Neural progenitor cell (in vitro differentiated cells): ENCODE results near the gene MARK4. TPM values are rescaled to one million over a fixed set of nuclear protein-coding genes. Genes with fewer than 3 reads are reported as not detected.

Source experiments
- DNase-seq: peaks from one replicate; pipeline ENCODE4 v3.0.0-alpha.2; 2016; ENCODE audit warnings: low spot score
- H2AFZ ChIP-seq: fragments of 200-600 bp; sonication (generic); replicated peaks from 2 replicates; pipeline ENCODE4 v1.6.1; 2016; ENCODE audit warnings: antibody characterized with exemption
- H3F3A ChIP-seq: fragments of 200-600 bp; sonication (generic); 2 replicates; pipeline ENCODE4 v1.6.1; 2016; ENCODE audit warnings: antibody characterized with exemption, low read depth
- H3K27ac ChIP-seq: fragments of 200-600 bp; sonication (generic); 2 replicates; pipeline ENCODE4 v1.5.1; 2016; ENCODE audit warnings: mild to moderate bottlenecking
- H3K27me3 ChIP-seq: fragments of 200-600 bp; sonication (generic); 2 replicates; pipeline ENCODE4 v1.6.1; 2016; ENCODE audit warnings: mild to moderate bottlenecking, moderate library complexity
- H3K36me3 ChIP-seq: fragments of 200-600 bp; sonication (generic); 2 replicates; pipeline ENCODE4 v1.5.1; 2016
- H3K4me1 ChIP-seq: fragments of 200-600 bp; sonication (generic); 2 replicates; pipeline ENCODE4 v1.6.1; 2016; ENCODE audit warnings: mixed run types
- H3K4me2 ChIP-seq: fragments of 200-600 bp; sonication (generic); 2 replicates; pipeline ENCODE4 v1.6.1; 2016
- H3K4me3 ChIP-seq: fragments of 200-600 bp; sonication (generic); 2 replicates; pipeline ENCODE4 v1.5.1; 2016
- H3K79me2 ChIP-seq: fragments of 200-600 bp; sonication (generic); 2 replicates; pipeline ENCODE4 v1.6.1; 2016; ENCODE audit warnings: low read depth
- H3K9ac ChIP-seq: fragments of 200-600 bp; sonication (generic); 2 replicates; pipeline ENCODE4 v1.6.1; 2016
- H3K9me3 ChIP-seq: fragments of 200-600 bp; sonication (generic); 2 replicates; pipeline ENCODE4 v1.5.1; 2016; ENCODE audit warnings: low read depth
- H4K20me1 ChIP-seq: fragments of 200-600 bp; sonication (generic); 2 replicates; pipeline ENCODE4 v1.6.1; 2016; ENCODE audit warnings: low read depth
- H3K27ac Mint-ChIP-seq: 3 replicates; pipeline ENCODE4 v1.8.0; 2021; ENCODE audit warnings: mixed read lengths
- H3K27me3 Mint-ChIP-seq: 2 replicates; pipeline ENCODE4 v1.8.0; 2022; ENCODE audit warnings: low read depth, mild to moderate bottlenecking, inconsistent platforms, moderate library complexity, mixed read lengths; ENCODE audit not compliant: insufficient read depth
- H3K36me3 Mint-ChIP-seq: 3 replicates; pipeline ENCODE4 v1.8.0; 2021; ENCODE audit warnings: mixed read lengths
- H3K4me1 Mint-ChIP-seq: 3 replicates; pipeline ENCODE4 v1.8.0; 2021; ENCODE audit warnings: mixed read lengths
- H3K4me3 Mint-ChIP-seq: 3 replicates; pipeline ENCODE4 v1.8.0; 2021; ENCODE audit warnings: mild to moderate bottlenecking, moderate library complexity, mixed read lengths
- H3K9me3 Mint-ChIP-seq: 3 replicates; pipeline ENCODE4 v1.8.0; 2020; ENCODE audit warnings: mixed read lengths
- CTCF ChIP-seq: fragments of 200-600 bp; sonication (generic); IDR thresholded peaks from 2 replicates; pipeline ENCODE4 v1.5.1; 2017; ENCODE audit warnings: antibody characterized with exemption, mild to moderate bottlenecking
- EZH2 ChIP-seq: fragments of 200-600 bp; sonication (generic); IDR thresholded peaks from 2 replicates; pipeline ENCODE4 v1.6.1; 2017; ENCODE audit warnings: antibody characterized with exemption, mild to moderate bottlenecking, moderate library complexity
- EZH2phosphoT487 ChIP-seq: fragments of 200-600 bp; sonication (generic); IDR thresholded peaks from 2 replicates; pipeline ENCODE4 v1.6.1; 2017; ENCODE audit warnings: antibody characterized with exemption
- total RNA-seq: library from RNA; depleted of rRNA; stranded (reverse); fragments of >200 nt; gene quantifications from 2 replicates; pipeline ENCODE4 v1.2.3, GENCODE V29; 2015; ENCODE audit warnings: low replicate concordance

Gene MARK4
- total RNA-seq, 1 donor from 2014 or later = 22.8 TPM

DNA sequence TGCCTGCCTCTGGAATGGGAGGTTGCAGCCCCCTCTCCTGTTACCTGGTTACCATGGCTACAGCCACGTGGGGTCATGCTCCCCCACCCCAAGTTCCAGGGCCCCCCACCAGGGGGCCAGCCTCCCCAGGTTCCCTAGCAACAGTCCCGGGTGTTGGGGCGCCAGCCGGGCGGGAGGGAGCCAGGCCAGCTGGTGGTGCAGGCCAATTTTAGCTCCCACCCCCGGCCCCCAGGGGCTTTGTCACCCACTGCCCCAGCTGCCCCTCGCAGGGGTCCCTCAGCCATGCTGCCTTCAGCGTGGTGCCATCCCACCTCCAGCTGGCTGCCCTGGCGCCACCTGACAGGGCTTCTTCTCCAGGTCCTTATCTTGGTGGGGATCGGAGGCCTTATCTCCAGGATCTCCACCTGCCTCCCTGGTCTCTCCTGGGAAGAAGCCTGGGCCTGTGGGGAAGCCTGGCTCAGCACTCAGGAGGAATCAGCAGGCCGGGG is 3.0 kb downstream of the MARK4 start:
- H3K79me2 ChIP-seq = peaks cover 67% of the 10 kb centered on the region
- H4K20me1 ChIP-seq = peaks cover 67% of the 10 kb centered on the region

GRCh38 chr19:45255611-45256157 is 4.6 kb downstream of the MARK4 start:
- Histone ChIP-seq H3K36me3 (no peaks in the 10 kb centered on the region), H4K20me1 (peaks cover 77% of the 10 kb centered on the region), H3K4me3 (no peak overlapping the region), H3K4me1 (peaks cover 8% of the 10 kb centered on the region), H3K27ac (no peak overlapping the region), H3K9ac (no peak overlapping the region), H3K9me3 (no peaks in the 10 kb centered on the region), H2AFZ (no peak overlapping the region), H3K4me2 (no peak overlapping the region), H3K27me3 (no peaks in the 10 kb centered on the region), H3F3A (peaks cover 5% of the 10 kb centered on the region), H3K79me2 (peaks cover 63% of the 10 kb centered on the region)
- no peak for TF ChIP-seq CTCF
- TF ChIP-seq EZH2phosphoT487 = no peak
- TF ChIP-seq EZH2 = no peak
- Mint-ChIP-seq H3K36me3 (no peaks in the 10 kb centered on the region), H3K9me3 (no peaks in the 10 kb centered on the region), H3K27me3 (no peaks in the 10 kb centered on the region), H3K27ac (no peak overlapping the region), H3K4me1 (peaks cover 17% of the 10 kb centered on the region), H3K4me3 (no peak overlapping the region)
- no peak for DNase-seq

More for the DNA sequence above, 3.0 kb downstream of the MARK4 start:
- Mint-ChIP-seq H3K36me3 (no peaks in the 10 kb centered on the region), H3K27me3 (no peaks in the 10 kb centered on the region), H3K4me1 (peaks cover 18% of the 10 kb centered on the region), H3K27ac (no peak overlapping the region), H3K4me3 (no peak overlapping the region), H3K9me3 (no peaks in the 10 kb centered on the region)
- peaks cover 15% of the 10 kb centered on the region for H3K27me3 ChIP-seq
- H3K9ac ChIP-seq = no peak overlapping the region
- no peak overlapping the region for H2AFZ ChIP-seq
- peaks cover 12% of the 10 kb centered on the region for H3K4me1 ChIP-seq
- H3K4me3 ChIP-seq = no peak overlapping the region
- TF ChIP-seq CTCF (peak; percentile 14), EZH2 (no peak), EZH2phosphoT487 (no peak)
- H3K9me3 ChIP-seq = no peaks in the 10 kb centered on the region
- H3K4me2 ChIP-seq = no peak overlapping the region
- no peaks in the 10 kb centered on the region for H3K36me3 ChIP-seq
- no peak overlapping the region for H3K27ac ChIP-seq
- peaks cover 18% of the 10 kb centered on the region for H3F3A ChIP-seq
- no peak for DNase-seq

GRCh38 chr19:45256836-45257235 is 5.8 kb downstream of the MARK4 start:
- no peak for TF ChIP-seq EZH2phosphoT487
- TF ChIP-seq EZH2 = no peak
- no peak for DNase-seq
- no peak overlapping the region for H2AFZ ChIP-seq
- H3K4me3 ChIP-seq = no peak overlapping the region
- Mint-ChIP-seq H3K27ac (no peak overlapping the region), H3K4me1 (peaks cover 16% of the 10 kb centered on the region), H3K27me3 (no peaks in the 10 kb centered on the region), H3K9me3 (no peaks in the 10 kb centered on the region), H3K36me3 (no peaks in the 10 kb centered on the region), H3K4me3 (no peak overlapping the region)
- peaks cover 5% of the 10 kb centered on the region for H3F3A ChIP-seq
- no peaks in the 10 kb centered on the region for H3K9me3 ChIP-seq
- H3K27ac ChIP-seq = no peak overlapping the region
- H3K79me2 ChIP-seq = peaks cover 56% of the 10 kb centered on the region
- no peak overlapping the region for H3K9ac ChIP-seq
- no peaks in the 10 kb centered on the region for H3K27me3 ChIP-seq
- no peaks in the 10 kb centered on the region for H3K36me3 ChIP-seq
- H3K4me2 ChIP-seq = no peak overlapping the region
- peaks cover 8% of the 10 kb centered on the region for H3K4me1 ChIP-seq
- H4K20me1 ChIP-seq = peaks cover 84% of the 10 kb centered on the region

- TF ChIP-seq CTCF (no peak), EZH2 (no peak), EZH2phosphoT487 (no peak)
These were observed 7.8 kb downstream of the MARK4 start for GRCh38 chr19:45258862-45259261.

More at GRCh38 chr19:45258862-45259261, 7.8 kb downstream of the MARK4 start:
- no peaks in the 10 kb centered on the region for H3K4me1 Mint-ChIP-seq
- Histone ChIP-seq H3K9me3 (no peaks in the 10 kb centered on the region), H3K79me2 (peaks cover 36% of the 10 kb centered on the region), H2AFZ (no peak overlapping the region), H3K27me3 (no peaks in the 10 kb centered on the region), H3K36me3 (no peaks in the 10 kb centered on the region), H3F3A (no peaks in the 10 kb centered on the region), H4K20me1 (peaks cover 76% of the 10 kb centered on the region), H3K4me2 (no peak overlapping the region), H3K4me1 (no peaks in the 10 kb centered on the region), H3K9ac (no peak overlapping the region), H3K27ac (no peak overlapping the region), H3K4me3 (no peak overlapping the region)
- no peak overlapping the region for H3K4me3 Mint-ChIP-seq
- no peak for DNase-seq
- H3K27me3 Mint-ChIP-seq = no peaks in the 10 kb centered on the region
- no peaks in the 10 kb centered on the region for H3K36me3 Mint-ChIP-seq
- H3K27ac Mint-ChIP-seq = no peak overlapping the region
- no peaks in the 10 kb centered on the region for H3K9me3 Mint-ChIP-seq
